ENCODE results near the gene TMED1.

DNA sequence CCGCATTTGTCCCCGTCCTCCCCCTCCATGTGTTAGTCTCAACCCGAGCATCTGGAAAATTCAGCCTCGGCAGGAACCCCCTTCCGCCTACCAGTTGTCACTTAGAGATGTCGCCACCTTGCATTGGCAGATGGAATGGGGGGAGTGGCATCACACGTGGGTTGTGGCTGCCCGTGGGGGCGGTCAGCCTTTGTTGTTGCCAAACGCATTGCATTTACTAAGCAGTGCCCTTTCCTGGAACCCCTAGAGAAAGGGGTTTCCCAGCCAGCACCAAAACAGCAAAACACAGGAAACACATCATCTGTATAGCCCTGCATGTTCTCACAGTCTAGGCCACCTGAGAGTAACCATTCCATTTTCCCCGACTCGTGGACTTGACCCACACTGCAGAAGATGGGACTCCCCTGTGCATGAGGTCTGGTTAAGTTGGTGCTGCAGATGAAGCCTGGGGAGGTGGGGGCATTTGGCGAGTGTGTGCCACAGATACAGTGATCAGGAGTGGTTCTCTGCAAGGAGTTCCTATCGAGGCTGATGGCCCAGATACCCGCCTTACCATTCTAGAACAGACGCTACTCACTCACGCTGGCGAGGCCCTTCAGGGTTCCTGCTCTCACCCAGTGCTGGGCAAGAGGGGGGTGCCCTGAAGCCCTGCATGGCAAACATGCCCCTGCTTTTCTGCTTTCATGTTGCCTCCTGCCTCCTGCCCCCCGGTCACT lies 38.3 kb downstream of the TMED1 start:
- TF ChIP-seq POLR2A (IDR thresholded peaks at IDR 0.05) (no peak), CTCF (IDR thresholded peaks at IDR 0.05 in 8 of 11, conservative IDR thresholded peaks at IDR 0.05 in 3 of 11) (no peak), POLR2AphosphoS5 (IDR thresholded peaks at IDR 0.05) (peak in 2 of 3 donors; percentile 48 to 52)
